Liver (tissue), 9 donors: Measurements from ENCODE around the gene SERPINF2. TPM values are rescaled to one million over a fixed set of nuclear protein-coding genes. Genes with fewer than 3 reads are reported as not detected.

Experiments
- DNase-seq: peaks from one replicate; pipeline ENCODE4 v3.0.0-alpha.2; 2017; ENCODE audit warnings: low spot score
- H3K27ac ChIP-seq, 2 donors: one replicate each; pipeline ENCODE4 v1.7.0; 2013; ENCODE audit warnings: inconsistent platforms in 2 of 2, low read length in 2 of 2, control low read depth in 1 of 2, low read depth in 1 of 2, mild to moderate bottlenecking in 1 of 2
- H3K27me3 ChIP-seq, 4 donors: one replicate each; pipeline versions ENCODE4 v1.6.1 to v1.7.0; 2013; ENCODE audit warnings: low read length in 3 of 4, inconsistent platforms in 1 of 4, mild to moderate bottlenecking in 1 of 4, moderate library complexity in 1 of 4; ENCODE audit not compliant: control insufficient read depth in 4 of 4, insufficient read depth in 4 of 4
- H3K36me3 ChIP-seq, 4 donors: one replicate each; pipeline versions ENCODE4 v1.6.1 to v1.7.0; 2013; ENCODE audit warnings: low read length in 3 of 4, mild to moderate bottlenecking in 3 of 4, low read depth in 1 of 4, moderate library complexity in 1 of 4; ENCODE audit not compliant: control insufficient read depth in 4 of 4, insufficient read depth in 3 of 4
- H3K4me1 ChIP-seq, 4 donors: one replicate each; pipeline versions ENCODE4 v1.6.1 to v1.7.0; 2013; ENCODE audit warnings: low read length in 3 of 4, mild to moderate bottlenecking in 3 of 4, moderate library complexity in 1 of 4; ENCODE audit not compliant: control insufficient read depth in 4 of 4, insufficient read depth in 4 of 4
- H3K4me3 ChIP-seq, 3 donors: one replicate each; pipeline versions ENCODE4 v1.6.1 to v1.7.0; 2013; ENCODE audit warnings: low read length in 3 of 3, control low read depth in 1 of 3, low read depth in 1 of 3, mild to moderate bottlenecking in 1 of 3
- H3K9ac ChIP-seq, 2 donors: one replicate each; pipeline ENCODE4 v1.7.0; 2013; ENCODE audit warnings: low read length in 2 of 2, mild to moderate bottlenecking in 2 of 2, moderate library complexity in 2 of 2, control low read depth in 1 of 2, low read depth in 1 of 2
- H3K9me3 ChIP-seq, 4 donors: one replicate each; pipeline versions ENCODE4 v1.6.1 to v1.7.0; 2013; ENCODE audit warnings: low read length in 3 of 4; ENCODE audit not compliant: control insufficient read depth in 4 of 4
- CTCF ChIP-seq: fragments of 150-350 bp; IDR thresholded peaks from 2 replicates; pipeline ENCODE4 v1.5.1; 2017; ENCODE audit warnings: improper control_type of control experiment, low read depth, low read length; ENCODE audit not compliant: missing input control
- EGR1 ChIP-seq, 2 donors: IDR thresholded peaks; 2 replicates each; pipeline ENCODE4 v1.6.1; 2016 to 2018; ENCODE audit warnings: antibody characterized with exemption in 2 of 2, low read depth in 2 of 2
- FOXA1 ChIP-seq: IDR thresholded peaks from 2 replicates; pipeline ENCODE4 v1.6.1; 2016; ENCODE audit warnings: antibody characterized with exemption
- FOXA2 ChIP-seq: IDR thresholded peaks from 2 replicates; pipeline ENCODE4 v1.6.1; 2016; ENCODE audit warnings: antibody characterized with exemption
- GABPA ChIP-seq, 2 donors: IDR thresholded peaks in 1 of 2; conservative IDR thresholded peaks in 1 of 2; 2 replicates each; pipeline ENCODE4 v1.6.1; 2016; ENCODE audit warnings: antibody characterized with exemption in 2 of 2, mild to moderate bottlenecking in 1 of 2, moderate library complexity in 1 of 2
- HNF4A ChIP-seq, 2 donors: conservative IDR thresholded peaks; 2 replicates each; pipeline ENCODE4 v1.6.1; 2016; ENCODE audit warnings: antibody characterized with exemption in 2 of 2, mild to moderate bottlenecking in 2 of 2
- HNF4G ChIP-seq: IDR thresholded peaks from 2 replicates; pipeline ENCODE4 v1.6.1; 2016; ENCODE audit warnings: antibody characterized with exemption
- MAX ChIP-seq: IDR thresholded peaks from 2 replicates; pipeline ENCODE4 v1.6.1; 2016; ENCODE audit warnings: antibody characterized with exemption
- NR2F2 ChIP-seq: IDR thresholded peaks from 2 replicates; pipeline ENCODE4 v1.6.1; 2016; ENCODE audit warnings: antibody characterized with exemption
- RAD21 ChIP-seq, 2 donors: IDR thresholded peaks; 2 replicates each; pipeline ENCODE4 v1.6.1; 2016; ENCODE audit warnings: antibody characterized with exemption in 2 of 2, mild to moderate bottlenecking in 2 of 2
- RXRA ChIP-seq, 2 donors: IDR thresholded peaks; 2 replicates each; pipeline ENCODE4 v1.6.1; 2017 to 2018; ENCODE audit warnings: antibody characterized with exemption in 2 of 2, mild to moderate bottlenecking in 1 of 2
- TAF1 ChIP-seq: conservative IDR thresholded peaks from 2 replicates; pipeline ENCODE4 v1.6.1; 2016; ENCODE audit warnings: antibody characterized with exemption, mild to moderate bottlenecking
- YY1 ChIP-seq: IDR thresholded peaks from 2 replicates; pipeline ENCODE4 v1.6.1; 2016; ENCODE audit warnings: antibody characterized with exemption, mild to moderate bottlenecking
- WGBS: extraction: QIAGEN DNeasy Blood & Tissue Kit; methylation state at CpG from one replicate; pipeline ENCODE4 v1.1.7; 2013; 5-methylcytosine and 5-hydroxymethylcytosine counted together
- polyA plus RNA-seq, 2 donors: library from polyadenylated mRNA; stranded (reverse) in 1 of 2; unstranded in 1 of 2; fragments of 200-250 nt in 1 of 2; fragments of >200 nt in 1 of 2; fragmentation: Nextera tagmentation in 1 of 2; extraction: Ambion mirVana in 1 of 2; gene quantifications; one replicate each; pipeline versions ENCODE4 v1.2.1 to v1.2.3, GENCODE V29; 2013 to 2015
- total RNA-seq, 2 donors: library from RNA; depleted of rRNA; stranded (reverse); fragments of >200 nt; gene quantifications; one replicate each; pipeline ENCODE4 v1.2.3, GENCODE V29; 2014
- TF ChIP-seq, protein P1 (sequence below): IDR thresholded peaks from 2 replicates; pipeline ENCODE4 v1.6.1; 2016; ENCODE audit warnings: antibody characterized with exemption
- TF ChIP-seq, protein P2 (sequence below): IDR thresholded peaks from 2 replicates; pipeline ENCODE4 v1.6.1; 2016; ENCODE audit warnings: antibody characterized with exemption, mild to moderate bottlenecking
- TF ChIP-seq, protein P3 (sequence below): IDR thresholded peaks from 2 replicates; pipeline ENCODE4 v1.6.1; 2016; ENCODE audit warnings: antibody characterized with exemption
- donor health status: healthy.
- donor health status: healthy.
- donor health status: healthy.
- donor health status: healthy.
- donor health status: healthy.

Gene SERPINF2
- total and polyA plus RNA-seq, 4 donors: 477 to 1,248 (median 675) TPM

DNA sequence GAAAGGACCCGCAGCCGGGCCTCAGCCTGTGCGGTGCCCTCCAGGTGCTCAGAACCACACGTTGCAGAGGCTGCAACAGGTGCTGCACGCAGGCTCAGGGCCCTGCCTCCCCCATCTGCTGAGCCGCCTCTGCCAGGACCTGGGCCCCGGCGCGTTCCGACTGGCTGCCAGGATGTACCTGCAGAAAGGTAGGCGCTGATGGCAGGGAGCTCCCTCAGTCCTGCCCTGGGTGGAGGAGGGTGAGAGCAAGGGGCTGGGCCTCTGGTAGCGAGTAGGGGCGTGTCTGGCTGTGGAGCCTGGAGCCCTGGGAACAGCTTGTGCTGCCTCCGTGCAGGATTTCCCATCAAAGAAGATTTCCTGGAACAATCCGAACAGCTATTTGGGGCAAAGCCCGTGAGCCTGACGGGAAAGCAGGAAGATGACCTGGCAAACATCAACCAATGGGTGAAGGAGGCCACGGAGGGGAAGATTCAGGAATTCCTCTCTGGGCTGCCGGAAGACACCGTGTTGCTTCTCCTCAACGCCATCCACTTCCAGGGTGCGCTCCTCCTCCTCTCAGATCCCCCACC, 4.4 kb downstream of the SERPINF2 start (continued):
- TF ChIP-seq HNF4G (peak; percentile 50), GABPA (IDR thresholded peaks at IDR 0.05 in 1 of 2, conservative IDR thresholded peaks at IDR 0.05 in 1 of 2) (peak in 1 of 2 donors; percentile 55), RXRA (IDR thresholded peaks at IDR 0.05) (peak; percentile 92 to 94), CTCF (no peak), NR2F2 (peak; percentile 59), YY1 (peak; percentile 75), FOXA2 (peak; percentile 12), RAD21 (IDR thresholded peaks at IDR 0.05) (peak; percentile 37 to 38), HNF4A (conservative IDR thresholded peaks at IDR 0.05) (peak; percentile 67 to 72)
- TF ChIP-seq, protein P1, sequence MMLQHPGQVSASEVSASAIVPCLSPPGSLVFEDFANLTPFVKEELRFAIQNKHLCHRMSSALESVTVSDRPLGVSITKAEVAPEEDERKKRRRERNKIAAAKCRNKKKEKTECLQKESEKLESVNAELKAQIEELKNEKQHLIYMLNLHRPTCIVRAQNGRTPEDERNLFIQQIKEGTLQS: no peak

DNA sequence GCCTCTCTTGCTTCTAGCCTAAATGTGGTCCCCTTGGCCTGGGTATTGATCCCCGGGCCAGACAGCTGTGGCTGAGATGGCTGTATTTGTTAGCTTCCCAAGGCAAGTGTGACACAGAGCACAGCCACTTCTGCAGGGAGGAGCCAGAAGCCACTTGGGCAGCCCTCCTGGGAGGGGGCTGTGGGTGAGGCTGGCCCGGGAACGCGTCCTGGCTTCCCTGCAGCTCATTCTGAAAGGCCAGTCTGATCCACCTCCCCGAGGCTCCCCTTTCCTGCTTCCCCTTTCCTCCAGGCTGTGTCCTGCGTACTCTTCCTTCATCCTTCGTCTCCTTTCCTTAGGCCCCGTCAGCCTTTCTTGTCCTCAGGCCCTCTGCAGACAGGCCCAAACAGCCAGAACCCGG, 8.0 kb downstream of the SERPINF2 start:
- DNase-seq: no peak
- peak overlapping the region in 1 of 2 donors; percentile 52 for H3K27ac ChIP-seq

More for the DNA sequence above, 8.0 kb downstream of the SERPINF2 start:
- 75% methylated on average over 9 of the region's 9 CpGs for WGBS
- Histone ChIP-seq H3K4me3 (no peak overlapping the region), H3K4me1 (peaks cover 14 to 76% (median 54%) of the 10 kb centered on the region in 4 donors), H3K9me3 (no peaks in the 10 kb centered on the region), H3K36me3 (peaks cover 6 to 19% (median 11%) of the 10 kb centered on the region in 4 donors), H3K9ac (no peak overlapping the region), H3K27me3 (no peaks in the 10 kb centered on the region)
- TF ChIP-seq NR2F2: no peak
- TF ChIP-seq, protein P2, sequence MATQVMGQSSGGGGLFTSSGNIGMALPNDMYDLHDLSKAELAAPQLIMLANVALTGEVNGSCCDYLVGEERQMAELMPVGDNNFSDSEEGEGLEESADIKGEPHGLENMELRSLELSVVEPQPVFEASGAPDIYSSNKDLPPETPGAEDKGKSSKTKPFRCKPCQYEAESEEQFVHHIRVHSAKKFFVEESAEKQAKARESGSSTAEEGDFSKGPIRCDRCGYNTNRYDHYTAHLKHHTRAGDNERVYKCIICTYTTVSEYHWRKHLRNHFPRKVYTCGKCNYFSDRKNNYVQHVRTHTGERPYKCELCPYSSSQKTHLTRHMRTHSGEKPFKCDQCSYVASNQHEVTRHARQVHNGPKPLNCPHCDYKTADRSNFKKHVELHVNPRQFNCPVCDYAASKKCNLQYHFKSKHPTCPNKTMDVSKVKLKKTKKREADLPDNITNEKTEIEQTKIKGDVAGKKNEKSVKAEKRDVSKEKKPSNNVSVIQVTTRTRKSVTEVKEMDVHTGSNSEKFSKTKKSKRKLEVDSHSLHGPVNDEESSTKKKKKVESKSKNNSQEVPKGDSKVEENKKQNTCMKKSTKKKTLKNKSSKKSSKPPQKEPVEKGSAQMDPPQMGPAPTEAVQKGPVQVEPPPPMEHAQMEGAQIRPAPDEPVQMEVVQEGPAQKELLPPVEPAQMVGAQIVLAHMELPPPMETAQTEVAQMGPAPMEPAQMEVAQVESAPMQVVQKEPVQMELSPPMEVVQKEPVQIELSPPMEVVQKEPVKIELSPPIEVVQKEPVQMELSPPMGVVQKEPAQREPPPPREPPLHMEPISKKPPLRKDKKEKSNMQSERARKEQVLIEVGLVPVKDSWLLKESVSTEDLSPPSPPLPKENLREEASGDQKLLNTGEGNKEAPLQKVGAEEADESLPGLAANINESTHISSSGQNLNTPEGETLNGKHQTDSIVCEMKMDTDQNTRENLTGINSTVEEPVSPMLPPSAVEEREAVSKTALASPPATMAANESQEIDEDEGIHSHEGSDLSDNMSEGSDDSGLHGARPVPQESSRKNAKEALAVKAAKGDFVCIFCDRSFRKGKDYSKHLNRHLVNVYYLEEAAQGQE: no peak
- TF ChIP-seq FOXA1: no peak
- TF ChIP-seq, protein P1: no peak
- TF ChIP-seq RXRA (IDR thresholded peaks at IDR 0.05): no peak
- TF ChIP-seq MAX: no peak
- no peak for TF ChIP-seq HNF4G
- TF ChIP-seq GABPA (IDR thresholded peaks at IDR 0.05 in 1 of 2, conservative IDR thresholded peaks at IDR 0.05 in 1 of 2): no peak
- no peak for TF ChIP-seq HNF4A (conservative IDR thresholded peaks at IDR 0.05)
- no peak for TF ChIP-seq FOXA2
- TF ChIP-seq, protein P3, sequence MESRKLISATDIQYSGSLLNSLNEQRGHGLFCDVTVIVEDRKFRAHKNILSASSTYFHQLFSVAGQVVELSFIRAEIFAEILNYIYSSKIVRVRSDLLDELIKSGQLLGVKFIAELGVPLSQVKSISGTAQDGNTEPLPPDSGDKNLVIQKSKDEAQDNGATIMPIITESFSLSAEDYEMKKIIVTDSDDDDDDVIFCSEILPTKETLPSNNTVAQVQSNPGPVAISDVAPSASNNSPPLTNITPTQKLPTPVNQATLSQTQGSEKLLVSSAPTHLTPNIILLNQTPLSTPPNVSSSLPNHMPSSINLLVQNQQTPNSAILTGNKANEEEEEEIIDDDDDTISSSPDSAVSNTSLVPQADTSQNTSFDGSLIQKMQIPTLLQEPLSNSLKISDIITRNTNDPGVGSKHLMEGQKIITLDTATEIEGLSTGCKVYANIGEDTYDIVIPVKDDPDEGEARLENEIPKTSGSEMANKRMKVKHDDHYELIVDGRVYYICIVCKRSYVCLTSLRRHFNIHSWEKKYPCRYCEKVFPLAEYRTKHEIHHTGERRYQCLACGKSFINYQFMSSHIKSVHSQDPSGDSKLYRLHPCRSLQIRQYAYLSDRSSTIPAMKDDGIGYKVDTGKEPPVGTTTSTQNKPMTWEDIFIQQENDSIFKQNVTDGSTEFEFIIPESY: no peak
- TF ChIP-seq TAF1: no peak
- TF ChIP-seq CTCF: no peak
- no peak for TF ChIP-seq EGR1 (IDR thresholded peaks at IDR 0.05; ENCODE audit: low read depth in 2 of 2)
